ENCODE data around the gene RNF150.

RNF150 gene

DNA sequence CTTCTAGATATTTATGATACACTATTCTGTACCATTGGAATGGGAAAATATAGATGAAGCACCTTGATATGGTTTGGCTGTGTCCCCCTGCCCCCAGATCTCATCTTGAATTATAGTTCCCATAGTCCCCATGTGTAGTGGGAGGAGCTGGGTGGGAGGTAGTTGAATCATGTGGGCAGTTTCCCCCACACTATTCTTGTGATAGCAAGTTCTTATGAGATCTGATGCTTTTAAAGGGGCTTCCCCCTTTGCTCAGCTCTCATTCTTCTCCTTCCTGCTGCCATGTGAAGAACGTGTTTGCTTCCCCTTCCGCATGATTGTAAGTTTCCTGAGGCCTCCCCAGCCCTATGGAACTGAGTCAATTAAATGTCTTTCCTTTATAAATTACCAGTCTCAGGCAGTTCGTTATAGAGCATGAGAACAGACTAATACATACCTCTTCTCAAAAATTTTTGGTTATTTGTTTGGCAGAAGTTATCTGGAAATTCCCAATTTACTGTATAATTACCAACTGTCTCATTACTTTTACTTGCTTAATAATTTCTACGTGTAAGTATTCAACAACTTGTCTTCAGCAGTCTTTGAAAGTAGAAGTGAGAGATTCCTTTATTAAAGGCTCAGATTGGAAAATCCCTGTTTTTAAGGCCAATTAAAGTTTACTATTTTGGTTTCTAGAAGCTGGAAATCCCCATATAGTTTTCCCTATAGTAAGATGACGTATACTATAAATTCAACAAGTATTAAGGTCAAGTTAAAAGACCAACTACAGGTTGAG is 152.7 kb downstream of the RNF150 start:
- H3K4me1 Mint-ChIP-seq: peaks cover 5% of the 10 kb centered on the region
- peaks cover 6% of the 10 kb centered on the region for H3K27me3 Mint-ChIP-seq (ENCODE audit: low read depth, poor library complexity)
- H3K4me3 Mint-ChIP-seq: no peak overlapping the region
- H3K9me3 Mint-ChIP-seq: no peaks in the 10 kb centered on the region
- H3K27ac Mint-ChIP-seq: no peak overlapping the region
- DNase-seq: no peak
- H3K36me3 Mint-ChIP-seq (ENCODE audit: low read depth): no peaks in the 10 kb centered on the region
- no peak for TF ChIP-seq CTCF (IDR thresholded peaks at IDR 0.05)

DNA sequence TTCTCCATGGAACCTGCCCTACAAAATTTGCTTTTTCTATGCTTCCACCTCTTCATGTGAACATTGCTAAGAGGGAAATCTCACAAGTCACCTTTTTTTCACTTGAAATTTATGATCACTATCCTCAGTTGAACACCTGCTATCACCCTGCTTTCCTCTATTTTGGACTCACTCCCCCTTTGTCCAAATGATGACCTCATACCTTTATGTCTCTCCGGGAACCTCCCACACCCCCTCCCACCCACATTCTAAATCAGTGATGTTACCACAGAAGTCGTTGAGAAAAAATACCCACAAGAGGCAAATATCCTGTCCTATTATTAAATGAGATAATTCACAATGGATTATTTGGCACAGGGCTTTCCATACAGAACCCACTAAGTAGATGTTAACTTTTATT is 156.5 kb downstream of the RNF150 start:
- no peak for TF ChIP-seq CTCF (IDR thresholded peaks at IDR 0.05)
- peaks cover 6% of the 10 kb centered on the region for H3K27me3 Mint-ChIP-seq (ENCODE audit: low read depth, poor library complexity)
- H3K9me3 Mint-ChIP-seq: no peaks in the 10 kb centered on the region
- no peak overlapping the region for H3K4me3 Mint-ChIP-seq
- peaks cover 5% of the 10 kb centered on the region for H3K4me1 Mint-ChIP-seq
- no peak overlapping the region for H3K27ac Mint-ChIP-seq
- H3K36me3 Mint-ChIP-seq (ENCODE audit: low read depth): no peaks in the 10 kb centered on the region
- no peak for DNase-seq

GRCh38 chr4:140971077-140971792 is 162.0 kb downstream of the RNF150 start:
- DNase-seq: no peak

DNA sequence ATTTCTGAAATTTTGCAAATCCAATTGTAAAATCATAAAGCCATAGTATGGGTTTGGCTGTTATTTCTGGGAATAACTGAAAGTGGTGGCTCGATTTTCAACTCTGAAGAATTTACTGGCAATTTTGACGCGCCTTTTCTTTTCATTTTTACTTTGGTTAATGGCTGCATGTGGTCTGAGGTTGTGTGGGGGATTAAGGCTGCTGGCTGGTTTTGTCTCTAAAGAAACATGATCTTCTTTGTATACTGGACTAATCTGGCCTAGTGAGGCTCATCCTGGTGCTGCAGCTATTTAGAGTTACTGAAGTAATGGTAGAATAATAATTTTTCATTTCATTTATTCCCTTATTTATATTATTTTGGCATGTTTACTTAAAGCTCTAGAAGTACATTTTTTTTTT is 164.0 kb downstream of the RNF150 start:
- TF ChIP-seq CTCF (IDR thresholded peaks at IDR 0.05): no peak
- H3K9me3 Mint-ChIP-seq: no peaks in the 10 kb centered on the region
- DNase-seq: no peak
- no peak overlapping the region for H3K4me3 Mint-ChIP-seq
- no peak overlapping the region for H3K27ac Mint-ChIP-seq
- no peaks in the 10 kb centered on the region for H3K36me3 Mint-ChIP-seq (ENCODE audit: low read depth)
- no peaks in the 10 kb centered on the region for H3K27me3 Mint-ChIP-seq (ENCODE audit: low read depth, poor library complexity)
- H3K4me1 Mint-ChIP-seq: no peaks in the 10 kb centered on the region

More at GRCh38 chr4:140971077-140971792, 162.0 kb downstream of the RNF150 start:
- TF ChIP-seq CTCF (IDR thresholded peaks at IDR 0.05): no peak
- Mint-ChIP-seq H3K36me3 (ENCODE audit: low read depth) (no peaks in the 10 kb centered on the region), H3K4me3 (no peak overlapping the region), H3K27me3 (ENCODE audit: low read depth, poor library complexity) (peaks cover 2% of the 10 kb centered on the region), H3K27ac (no peak overlapping the region), H3K4me1 (peaks cover 2% of the 10 kb centered on the region), H3K9me3 (no peaks in the 10 kb centered on the region)

DNA sequence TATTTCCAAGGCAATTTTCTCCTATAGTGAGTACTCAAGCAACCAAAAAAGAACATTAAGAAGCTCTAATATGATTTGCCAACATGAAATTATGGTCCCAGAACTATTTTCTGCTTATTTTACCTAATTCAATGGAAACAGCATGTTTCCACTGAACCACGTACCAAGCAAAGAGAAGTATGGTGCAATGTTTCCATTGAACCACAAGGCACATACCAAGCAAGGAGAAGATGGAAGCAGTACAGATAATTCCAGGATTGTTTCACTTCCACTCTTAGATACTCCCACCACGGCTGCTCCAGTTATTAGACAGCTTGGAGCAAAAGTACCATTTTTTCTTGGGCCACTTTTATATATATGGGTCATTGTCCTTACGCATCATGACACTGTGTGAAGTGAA is 164.9 kb downstream of the RNF150 start:
- H3K4me3 Mint-ChIP-seq: no peak overlapping the region
- H3K4me1 Mint-ChIP-seq: no peaks in the 10 kb centered on the region
- no peaks in the 10 kb centered on the region for H3K9me3 Mint-ChIP-seq
- H3K27me3 Mint-ChIP-seq (ENCODE audit: low read depth, poor library complexity): no peaks in the 10 kb centered on the region
- TF ChIP-seq CTCF (IDR thresholded peaks at IDR 0.05): no peak
- H3K36me3 Mint-ChIP-seq (ENCODE audit: low read depth): no peaks in the 10 kb centered on the region
- no peak overlapping the region for H3K27ac Mint-ChIP-seq
- DNase-seq: no peak
